ENCODE results near the gene FLT3LG. TPM values are rescaled to one million over a fixed set of nuclear protein-coding genes. Genes with fewer than 3 reads are reported as not detected.

Gene FLT3LG
- total RNA-seq, 1 experiment from 2014 or later: 1.5 TPM

DNA sequence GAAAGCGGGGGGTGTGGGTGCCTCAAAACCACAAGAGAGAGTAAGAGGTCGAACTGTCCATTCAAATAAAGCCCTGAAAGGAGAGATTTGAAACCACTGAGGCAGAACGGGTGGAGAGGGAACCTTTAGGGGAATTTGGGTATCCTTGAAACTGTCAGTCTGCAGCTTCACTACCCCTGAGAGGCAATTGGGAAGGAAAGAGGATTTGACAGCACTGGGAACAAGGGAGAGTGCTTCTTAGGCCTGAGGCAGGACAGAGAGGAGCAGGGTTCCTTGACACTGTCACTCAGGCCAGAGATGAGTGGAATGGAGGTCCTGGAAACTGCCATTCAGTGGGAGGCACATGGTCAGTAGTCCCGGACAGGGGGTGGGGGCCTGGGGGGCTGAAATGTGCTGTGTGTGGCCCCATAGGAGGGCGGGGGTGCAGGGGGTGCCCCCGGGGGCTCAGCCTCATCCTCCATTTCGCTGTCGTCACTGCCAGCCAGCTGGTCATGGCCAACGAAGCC lies 43.8 kb upstream of the FLT3LG start:
- BruUV-seq (replicated peaks): no TSS peak
- no peak for TF ChIP-seq CTCF (IDR thresholded peaks at IDR 0.05; ENCODE audit: unreplicated experiment)
- CTCF ChIA-PET: no interaction called here
- Mint-ChIP-seq H3K27me3 (ENCODE audit: insufficient read depth, unreplicated experiment) (peaks cover 48% of the 10 kb centered on the region), H3K4me3 (ENCODE audit: unreplicated experiment) (no peak overlapping the region), H3K9me3 (ENCODE audit: unreplicated experiment) (no peaks in the 10 kb centered on the region), H3K4me1 (ENCODE audit: insufficient read depth, unreplicated experiment) (no peaks in the 10 kb centered on the region), H3K27ac (ENCODE audit: low read depth, unreplicated experiment) (no peak overlapping the region), H3K36me3 (ENCODE audit: insufficient read depth, unreplicated experiment) (no peaks in the 10 kb centered on the region)
- DNase-seq (ENCODE audit: unreplicated experiment): no peak
- intact Hi-C loops (cut with micrococcal nuclease): loop anchor here (1.0 kb wide), 1 partner anchor 38 kb away; no protein-coding TSS in a partner anchor
- POLR2A ChIA-PET: interaction anchor here (0.6 to 1.0 kb wide), 2 partner anchors 13 to 336 kb away, joined by 3 to 4 read pairs; no protein-coding TSS in a partner anchor

GRCh38 chr19:49430678-49431329 lies 43.2 kb upstream of the FLT3LG start:
- CTCF ChIA-PET: interaction anchor here (1.0 kb wide), 1 partner anchor 205 kb away, joined by 3 read pairs; no protein-coding TSS in a partner anchor
- H3K4me3 Mint-ChIP-seq (ENCODE audit: unreplicated experiment): no peak overlapping the region

DNA sequence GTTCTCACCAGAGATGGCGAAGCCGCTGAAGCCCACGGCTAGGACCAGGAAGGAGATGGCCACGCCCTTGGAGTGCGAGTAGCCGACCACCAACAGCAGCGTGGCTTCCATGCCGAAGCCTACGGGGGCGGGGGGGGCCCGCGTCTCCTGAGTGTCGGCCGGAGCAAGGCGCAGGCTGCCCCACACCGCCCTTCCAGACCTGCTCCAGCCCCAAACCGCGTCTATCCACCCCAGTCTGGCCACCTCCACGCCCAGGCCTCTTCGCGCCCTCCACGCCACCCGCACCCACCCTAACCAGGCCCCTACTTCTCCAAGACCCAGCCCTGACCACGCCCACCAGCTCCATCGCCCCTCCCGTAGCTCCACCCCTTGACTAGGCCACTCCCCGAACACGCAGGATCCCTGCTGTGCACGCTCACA lies 42.7 kb upstream of the FLT3LG start:
- no peak for TF ChIP-seq CTCF (IDR thresholded peaks at IDR 0.05; ENCODE audit: unreplicated experiment)
- H3K27ac Mint-ChIP-seq (ENCODE audit: low read depth, unreplicated experiment): no peak overlapping the region
- H3K4me1 Mint-ChIP-seq (ENCODE audit: insufficient read depth, unreplicated experiment): no peaks in the 10 kb centered on the region
- DNase-seq (ENCODE audit: unreplicated experiment): no peak
- intact Hi-C loops (cut with micrococcal nuclease): no loop called here
- no peak overlapping the region for H3K4me3 Mint-ChIP-seq (ENCODE audit: unreplicated experiment)
- ChIA-PET CTCF (interaction anchor here (1.0 kb wide), 1 partner anchor 206 kb away, joined by 3 read pairs; no protein-coding TSS in a partner anchor), POLR2A (no interaction called here)
- H3K27me3 Mint-ChIP-seq (ENCODE audit: insufficient read depth, unreplicated experiment): peaks cover 38% of the 10 kb centered on the region
- no peaks in the 10 kb centered on the region for H3K9me3 Mint-ChIP-seq (ENCODE audit: unreplicated experiment)
- no TSS peak for BruUV-seq (replicated peaks)
- no peaks in the 10 kb centered on the region for H3K36me3 Mint-ChIP-seq (ENCODE audit: insufficient read depth, unreplicated experiment)

More at GRCh38 chr19:49430678-49431329, 43.2 kb upstream of the FLT3LG start:
- BruUV-seq (replicated peaks): no TSS peak
- H3K27me3 Mint-ChIP-seq (ENCODE audit: insufficient read depth, unreplicated experiment): peaks cover 43% of the 10 kb centered on the region
- DNase-seq (ENCODE audit: unreplicated experiment): peak; percentile 38
- intact Hi-C loops (cut with micrococcal nuclease): loop anchor here (1.0 kb wide), 1 partner anchor 39 kb away; no protein-coding TSS in a partner anchor
- H3K4me1 Mint-ChIP-seq (ENCODE audit: insufficient read depth, unreplicated experiment): no peaks in the 10 kb centered on the region
- H3K36me3 Mint-ChIP-seq (ENCODE audit: insufficient read depth, unreplicated experiment): no peaks in the 10 kb centered on the region
- H3K27ac Mint-ChIP-seq (ENCODE audit: low read depth, unreplicated experiment): no peak overlapping the region
- POLR2A ChIA-PET: no interaction called here
- no peaks in the 10 kb centered on the region for H3K9me3 Mint-ChIP-seq (ENCODE audit: unreplicated experiment)
- peak; percentile 15 for TF ChIP-seq CTCF (IDR thresholded peaks at IDR 0.05; ENCODE audit: unreplicated experiment)

- intact Hi-C loops (cut with micrococcal nuclease): no loop called here
- no peak for TF ChIP-seq CTCF (IDR thresholded peaks at IDR 0.05; ENCODE audit: unreplicated experiment)
- no peaks in the 10 kb centered on the region for H3K36me3 Mint-ChIP-seq (ENCODE audit: insufficient read depth, unreplicated experiment)
- H3K27ac Mint-ChIP-seq (ENCODE audit: low read depth, unreplicated experiment): no peak overlapping the region
- BruUV-seq (replicated peaks): no TSS peak
- no peak for DNase-seq (ENCODE audit: unreplicated experiment)
- peaks cover 38% of the 10 kb centered on the region for H3K27me3 Mint-ChIP-seq (ENCODE audit: insufficient read depth, unreplicated experiment)
- H3K4me1 Mint-ChIP-seq (ENCODE audit: insufficient read depth, unreplicated experiment): no peaks in the 10 kb centered on the region
- POLR2A ChIA-PET: no interaction called here
- no peaks in the 10 kb centered on the region for H3K9me3 Mint-ChIP-seq (ENCODE audit: unreplicated experiment)
- CTCF ChIA-PET: interaction anchor here (1.0 kb wide), 1 partner anchor 207 kb away, joined by 3 read pairs; no protein-coding TSS in a partner anchor
- H3K4me3 Mint-ChIP-seq (ENCODE audit: unreplicated experiment): no peak overlapping the region
Measured at GRCh38 chr19:49432141-49433073, 41.6 kb upstream of the FLT3LG start.
